NCI-H1436 (cell line): Measurements from ENCODE around the gene TCF3.
A peak's percentile ranks its signal among the peaks of the same experiment; 100 is the strongest.

ENCODE experiments used
- DNase-seq: peaks from one replicate; lab custom pipeline; 2025; lab: John Stamatoyannopoulos, UW

Gene TCF3

DNA sequence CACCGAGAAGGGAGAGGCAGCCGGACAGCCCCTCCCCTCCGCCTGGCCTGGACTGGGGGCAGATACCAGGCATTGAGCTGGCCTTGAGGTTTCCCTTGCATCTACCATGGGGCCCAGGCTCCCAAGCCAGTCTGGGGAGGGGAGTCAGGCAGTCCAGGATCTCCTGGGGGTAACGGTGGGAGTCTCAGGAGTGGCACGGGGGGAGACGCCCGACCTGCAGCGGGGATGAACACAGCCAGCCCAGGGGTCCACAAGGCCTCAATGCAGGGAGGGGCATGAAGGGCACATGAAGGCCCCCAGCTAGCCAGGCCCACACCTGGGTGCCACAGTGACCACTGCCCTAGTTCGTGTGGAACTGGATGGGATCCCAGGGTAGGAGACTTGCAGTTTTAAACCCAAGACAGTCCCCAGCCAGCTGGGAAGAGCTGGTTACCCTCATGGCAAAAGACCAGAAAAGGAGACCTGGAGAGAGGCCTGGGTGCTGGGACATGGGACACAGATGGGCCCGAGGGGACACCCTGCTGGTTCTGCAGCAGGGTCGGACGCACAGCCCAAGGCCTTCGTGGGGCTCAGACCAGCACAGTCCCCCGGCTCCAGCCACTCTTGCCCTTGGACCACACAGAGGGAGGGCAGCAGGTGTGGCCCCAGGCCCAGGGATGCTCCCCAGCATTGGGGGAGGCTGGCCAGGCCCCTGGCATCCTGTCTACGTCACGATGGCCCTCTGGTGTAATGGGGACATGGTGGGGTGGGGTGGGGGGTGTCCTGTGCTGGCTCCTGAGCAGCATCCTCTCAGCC is 42.5 kb downstream of the TCF3 start:
- DNase-seq, result no peak

- no peak for DNase-seq
Observed at GRCh38 chr19:1609103-1609396, 43.4 kb downstream of the TCF3 start.

- DNase-seq, result no peak
Observed at GRCh38 chr19:1608359-1609102, 43.9 kb downstream of the TCF3 start.

- no peak for DNase-seq
Observed at GRCh38 chr19:1606138-1606651, 46.2 kb downstream of the TCF3 start.

GRCh38 chr19:1605236-1606137 is 46.9 kb downstream of the TCF3 start, which contains the start of gene UQCR11:
Gene UQCR11, minus strand, starts transcription at chr19:1605462. Its CDS starts 53 bp downstream, at chr19:1605409.
- DNase-seq, result peak; percentile 92

DNA sequence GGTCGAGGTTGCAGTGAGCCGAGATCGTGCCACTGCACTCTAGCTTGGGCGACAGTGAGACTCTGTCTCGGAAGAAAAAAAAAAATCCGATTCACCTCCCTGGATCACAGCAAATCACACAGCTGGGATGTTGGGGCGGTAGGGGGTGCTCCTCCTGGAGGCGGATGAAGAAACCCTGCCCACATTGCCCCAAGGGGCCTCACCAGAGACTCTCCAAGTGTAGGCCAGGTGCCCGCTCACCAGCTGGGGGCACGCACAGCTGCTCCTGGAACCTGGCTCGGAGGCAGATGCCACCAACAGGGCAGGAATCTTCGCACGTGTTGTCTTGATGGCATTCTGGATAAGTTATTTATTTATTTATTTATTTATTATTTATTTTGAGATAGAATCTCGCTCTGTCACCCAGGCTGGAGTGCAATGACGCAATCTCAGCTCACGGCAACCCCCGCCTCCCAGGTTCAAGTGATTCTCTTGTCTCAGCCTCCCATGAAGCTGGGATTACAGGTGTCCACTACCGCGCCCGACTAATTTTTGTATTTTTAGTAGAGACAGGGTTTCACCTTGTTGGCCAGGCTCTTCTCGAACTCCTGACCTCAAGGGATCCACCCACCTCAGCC is 50.2 kb downstream of the TCF3 start:
- DNase-seq, result no peak

GRCh38 chr19:1601613-1602064 is 50.8 kb downstream of the TCF3 start:
- DNase-seq, result no peak

DNA sequence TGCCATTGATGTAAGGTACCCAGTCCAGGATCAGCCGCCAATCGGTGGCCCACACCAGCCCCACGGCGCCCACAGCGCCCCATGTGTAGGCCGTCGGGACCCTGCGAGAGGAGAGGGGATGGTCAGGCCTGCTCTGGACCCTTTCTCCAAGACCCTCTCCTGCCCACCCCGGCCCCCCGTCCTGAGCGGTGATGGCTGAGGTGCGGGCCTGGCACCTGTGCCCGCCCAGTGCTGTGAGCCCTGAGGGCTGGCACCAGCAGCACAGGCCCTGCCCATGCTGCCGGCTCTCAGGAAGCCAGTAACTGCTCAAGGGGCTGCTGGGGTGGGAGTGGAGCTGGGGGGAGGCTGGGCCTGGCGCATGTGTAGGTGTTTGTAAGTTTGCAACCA is 53.0 kb downstream of the TCF3 start:
- no peak for DNase-seq

- no peak for DNase-seq
Observed at GRCh38 chr19:1598777-1599459, 53.5 kb downstream of the TCF3 start.

DNA sequence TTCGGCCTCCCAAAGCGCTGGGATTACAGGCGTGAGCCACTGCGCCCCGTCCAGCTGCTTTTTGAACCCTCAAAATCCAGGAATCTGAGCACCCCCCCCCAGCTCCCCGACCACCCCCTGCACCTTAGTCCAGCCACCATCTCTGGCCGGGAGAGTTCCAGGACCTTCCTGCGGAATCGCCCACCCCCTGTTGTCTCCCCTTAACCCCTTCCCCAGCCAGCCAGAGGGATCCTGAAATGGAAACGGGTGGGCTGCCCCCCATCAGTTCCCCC is 59.0 kb downstream of the TCF3 start:
- no peak for DNase-seq

- DNase-seq, result peak; percentile 84
Observed at GRCh38 chr19:1592755-1593500, 59.5 kb downstream of the TCF3 start, which contains the start of gene MBD3. Gene MBD3, minus strand, starts transcription at chr19:1592865. Its CDS starts 234 bp downstream, at chr19:1592631.

DNA sequence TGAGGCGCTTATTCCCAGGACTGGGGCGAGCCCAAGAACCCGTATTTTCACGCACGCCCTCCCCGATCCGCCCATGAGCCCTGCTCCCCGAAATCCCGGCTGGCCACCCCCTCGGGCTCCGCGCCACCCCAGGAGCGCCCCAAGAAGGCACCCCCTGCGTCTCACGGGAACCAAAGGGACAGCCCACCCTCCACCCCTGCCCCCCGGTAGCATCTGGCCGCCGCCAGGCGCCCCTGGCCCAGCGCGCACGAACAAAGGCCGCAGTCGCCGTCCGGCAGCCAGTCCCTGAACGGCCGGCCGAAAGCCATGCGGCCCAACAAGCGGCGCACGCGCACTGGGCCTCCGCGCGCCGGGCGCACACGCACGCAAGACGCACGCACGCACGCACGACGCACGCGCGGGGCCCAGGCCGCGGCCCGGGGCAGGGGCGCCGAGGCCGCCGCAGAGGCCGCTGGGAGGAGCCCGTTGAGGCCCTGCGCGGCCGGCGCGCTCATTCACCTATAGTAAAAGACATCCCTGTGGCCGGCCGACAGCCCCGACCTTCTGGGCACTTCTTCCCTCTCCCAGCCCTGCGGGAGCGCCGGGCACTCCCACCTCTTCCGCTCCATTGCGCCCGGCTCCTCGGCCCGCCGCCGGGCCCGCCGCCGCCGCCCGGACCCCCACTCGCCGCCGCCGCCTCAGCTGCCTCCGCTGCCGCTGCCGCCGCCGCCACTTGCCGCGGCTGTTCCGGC is 60.2 kb downstream of the TCF3 start:
- DNase-seq, result peak; percentile 82

DNA sequence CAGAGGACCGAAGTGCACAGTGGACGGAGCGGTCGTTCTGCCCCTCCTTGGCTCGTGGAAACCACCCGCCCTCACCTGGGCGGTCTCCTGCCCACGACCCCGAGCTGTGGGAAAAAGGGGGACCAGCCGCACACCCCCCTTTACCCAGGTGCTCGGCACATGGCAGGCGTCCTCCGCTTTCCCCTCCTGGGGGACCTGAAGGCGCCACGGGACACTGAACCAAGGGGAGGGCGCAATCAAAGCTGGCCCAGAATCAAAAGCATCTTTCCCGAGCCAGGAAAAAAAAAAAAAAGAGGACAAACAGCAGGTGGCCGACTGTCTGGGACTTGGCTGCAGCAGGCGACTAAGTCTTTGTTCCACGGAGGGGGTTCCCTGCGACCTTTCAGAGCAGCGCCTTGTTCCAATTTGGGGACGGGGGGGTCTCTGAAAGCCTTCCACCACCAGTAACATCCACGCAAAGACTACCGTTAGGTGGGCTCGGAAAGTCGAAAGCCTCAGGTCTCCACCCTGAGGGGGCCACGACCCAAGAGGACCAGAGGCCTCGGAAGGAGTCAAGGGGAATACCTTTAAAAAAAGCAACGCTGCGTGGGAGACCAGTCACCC is 60.9 kb downstream of the TCF3 start:
- no peak for DNase-seq

GRCh38 chr19:1590641-1591397 is 61.6 kb downstream of the TCF3 start:
- no peak for DNase-seq

- no peak for DNase-seq
Observed at GRCh38 chr19:1587872-1588271, 64.5 kb downstream of the TCF3 start.

DNA sequence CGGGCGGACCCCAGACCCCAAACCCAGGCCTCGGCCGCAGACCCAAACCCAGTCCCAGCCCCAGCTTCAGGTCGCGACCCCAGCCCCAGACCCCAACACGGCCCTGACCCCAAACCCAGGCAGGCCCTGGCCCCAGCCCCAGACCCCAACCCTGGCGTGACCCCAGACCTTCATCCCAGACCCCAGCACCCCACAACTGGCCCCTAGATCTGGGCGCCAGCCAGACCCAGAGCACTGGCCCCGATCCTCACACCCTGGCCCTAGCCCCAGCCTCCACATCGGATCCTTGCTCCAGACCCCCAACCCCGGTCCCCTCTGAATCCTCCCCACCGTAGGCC is 67.2 kb downstream of the TCF3 start:
- no peak for DNase-seq

- DNase-seq, result no peak
Observed at GRCh38 chr19:1584500-1585242, 67.7 kb downstream of the TCF3 start.

GRCh38 chr19:1582201-1582600 is 70.2 kb downstream of the TCF3 start:
- no peak for DNase-seq
